Dendritic cell treated with granulocyte-macrophage colony-stimulating factor and Interleukin-4, amounts not matched to agents 40 ng/mL and 50 ng/mL, for 4 days (primary cell): ENCODE data around the gene WBP1L.

ENCODE experiments used
- H3K27ac Mint-ChIP-seq: one replicate; pipeline ENCODE4 v1.8.0; 2022; ENCODE audit warnings: mild to moderate bottlenecking, mixed read lengths
- H3K27me3 Mint-ChIP-seq: one replicate; pipeline ENCODE4 v1.8.0; 2022; ENCODE audit warnings: mild to moderate bottlenecking, mixed read lengths
- H3K36me3 Mint-ChIP-seq: one replicate; pipeline ENCODE4 v1.8.0; 2022; ENCODE audit warnings: low read depth, mixed read lengths
- H3K4me1 Mint-ChIP-seq: one replicate; pipeline ENCODE4 v1.8.0; 2022; ENCODE audit warnings: low read depth, mixed read lengths
- H3K4me3 Mint-ChIP-seq: one replicate; pipeline ENCODE4 v1.8.0; 2022; ENCODE audit warnings: mild to moderate bottlenecking, moderate library complexity, mixed read lengths
- H3K9me3 Mint-ChIP-seq: one replicate; pipeline ENCODE4 v1.8.0; 2022; ENCODE audit warnings: mixed read lengths
- intact Hi-C: fragments of 100-400 bp; cut with micrococcal nuclease; formaldehyde crosslinking; loops from one replicate; pipeline ENCODE4 v1.15.0; 2022

The WBP1L gene

DNA sequence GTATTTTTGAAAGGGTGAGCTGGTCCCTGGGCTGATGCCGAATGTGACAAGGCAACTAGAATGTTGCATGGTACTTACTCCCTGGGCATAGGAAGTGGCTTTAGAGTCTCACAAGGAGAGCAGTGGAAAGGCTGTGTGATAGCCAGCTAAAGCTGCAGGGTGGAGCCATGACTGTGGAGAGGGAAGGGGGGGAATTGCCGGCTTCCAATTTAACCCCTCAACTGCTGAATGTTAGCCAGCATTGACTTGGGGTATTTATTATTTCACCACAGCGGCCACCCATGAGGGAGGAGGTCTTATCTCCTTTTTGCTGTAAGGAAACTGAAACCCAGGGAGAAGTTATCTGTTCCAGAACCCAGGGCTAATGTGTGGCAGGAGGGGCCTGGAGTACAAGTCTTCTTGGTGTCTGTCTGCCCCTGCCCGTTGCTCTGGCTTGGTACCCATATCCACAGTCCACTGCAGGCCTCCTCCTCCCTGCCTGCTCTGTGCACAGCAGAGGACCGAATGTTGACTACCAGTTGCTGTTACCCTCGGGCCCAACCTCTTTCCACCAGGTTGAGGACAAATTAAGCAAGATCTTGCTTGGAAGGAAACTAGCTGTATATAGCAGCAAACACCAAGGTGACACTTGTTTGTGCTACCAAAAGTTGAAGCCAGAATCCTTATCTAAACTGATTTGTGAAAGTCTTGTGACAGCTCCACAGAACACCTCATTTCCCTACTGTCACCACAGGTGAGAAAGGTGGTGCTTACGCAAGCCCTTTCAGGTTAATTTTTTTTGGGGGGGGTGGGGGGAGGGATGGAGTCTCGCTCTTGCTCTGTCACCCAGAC lies 37.6 kb downstream of the WBP1L start:
- Mint-ChIP-seq H3K9me3 (no peaks in the 10 kb centered on the region), H3K27me3 (no peaks in the 10 kb centered on the region), H3K36me3 (peaks cover 43% of the 10 kb centered on the region), H3K4me3 (no peak overlapping the region), H3K27ac (peak overlapping the region; percentile 41), H3K4me1 (peaks cover 79% of the 10 kb centered on the region)
- intact Hi-C loops, result no loop called here

DNA sequence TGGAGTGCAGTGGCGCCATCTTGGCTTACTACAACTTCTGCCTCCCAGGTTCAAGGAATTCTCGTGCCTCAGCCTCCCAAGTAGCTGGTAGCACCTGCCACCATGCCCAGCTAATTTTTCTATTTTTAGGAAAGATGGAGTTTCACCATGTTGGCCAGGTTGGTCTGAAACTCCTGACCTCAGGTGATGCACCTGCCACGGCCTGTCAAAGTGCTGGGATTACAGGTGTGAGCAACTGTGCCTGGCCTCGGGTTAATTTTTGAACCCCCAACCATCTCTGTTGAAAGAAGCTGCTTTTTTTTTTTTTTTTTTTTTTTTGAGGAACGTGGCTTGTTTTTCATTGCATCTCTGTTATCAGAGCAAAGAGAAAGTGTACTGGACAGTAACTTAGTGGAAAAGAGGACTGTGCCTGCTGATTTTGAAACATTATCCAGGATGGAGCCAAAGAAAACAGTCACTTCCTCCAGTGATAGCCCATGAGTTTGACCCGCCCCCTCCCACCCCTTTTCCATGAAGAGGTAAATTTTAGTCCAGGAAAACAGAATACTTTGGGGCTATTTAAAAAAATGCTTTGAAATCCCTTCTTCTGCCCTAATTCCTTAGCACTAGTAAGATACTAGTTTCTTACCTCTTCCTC lies 38.3 kb downstream of the WBP1L start:
- no peaks in the 10 kb centered on the region for H3K9me3 Mint-ChIP-seq
- H3K36me3 Mint-ChIP-seq, result peaks cover 43% of the 10 kb centered on the region
- peaks cover 78% of the 10 kb centered on the region for H3K4me1 Mint-ChIP-seq
- intact Hi-C loops, result no loop called here
- peak overlapping the region; percentile 68 for H3K27ac Mint-ChIP-seq
- no peaks in the 10 kb centered on the region for H3K27me3 Mint-ChIP-seq
- no peak overlapping the region for H3K4me3 Mint-ChIP-seq

DNA sequence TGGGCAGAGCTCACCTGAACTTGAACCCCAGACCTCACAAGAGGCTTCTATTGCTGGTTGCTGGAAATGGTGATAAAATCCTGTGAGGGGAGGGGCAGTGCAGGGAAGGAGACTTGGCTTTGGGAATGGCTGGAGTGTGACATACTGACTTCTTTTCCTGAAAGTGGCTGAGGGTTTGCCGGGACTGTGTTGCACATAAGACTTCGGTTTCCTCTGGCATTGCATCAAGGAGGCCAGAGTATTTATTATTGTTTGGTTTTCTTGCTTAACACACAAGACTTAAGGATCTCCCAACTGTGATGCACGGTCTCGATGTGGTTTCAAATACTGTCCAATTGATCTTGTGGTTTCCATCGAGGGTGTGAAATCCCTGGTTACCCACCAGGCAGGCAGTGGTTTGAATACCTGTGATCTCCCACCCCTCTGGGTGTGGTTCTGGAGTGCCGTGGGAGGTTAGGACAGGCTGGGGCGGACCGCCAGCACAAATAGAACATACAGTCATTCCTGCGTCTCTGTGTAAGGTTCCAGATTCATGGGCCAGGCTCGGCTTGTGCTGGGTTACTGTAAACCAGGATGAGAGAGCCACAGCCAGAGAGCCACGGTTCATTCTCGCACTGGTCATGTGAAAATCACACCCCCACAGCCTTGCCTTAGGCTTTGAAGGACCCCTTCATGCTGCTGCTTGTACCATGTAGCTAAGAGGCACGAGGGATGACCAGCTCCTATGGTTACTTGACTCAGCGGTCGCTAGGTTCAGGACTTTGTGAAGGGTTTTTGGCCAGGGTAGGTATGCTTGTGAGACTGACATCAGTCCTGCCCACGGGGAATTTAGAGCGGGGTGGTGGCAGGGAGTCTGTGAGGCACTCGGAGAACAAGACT lies 39.2 kb downstream of the WBP1L start:
- H3K36me3 Mint-ChIP-seq, result peaks cover 38% of the 10 kb centered on the region
- no peak overlapping the region for H3K4me3 Mint-ChIP-seq
- H3K9me3 Mint-ChIP-seq, result no peaks in the 10 kb centered on the region
- H3K27ac Mint-ChIP-seq, result peak overlapping the region; percentile 68
- intact Hi-C loops, result no loop called here
- peaks cover 79% of the 10 kb centered on the region for H3K4me1 Mint-ChIP-seq
- no peaks in the 10 kb centered on the region for H3K27me3 Mint-ChIP-seq

DNA sequence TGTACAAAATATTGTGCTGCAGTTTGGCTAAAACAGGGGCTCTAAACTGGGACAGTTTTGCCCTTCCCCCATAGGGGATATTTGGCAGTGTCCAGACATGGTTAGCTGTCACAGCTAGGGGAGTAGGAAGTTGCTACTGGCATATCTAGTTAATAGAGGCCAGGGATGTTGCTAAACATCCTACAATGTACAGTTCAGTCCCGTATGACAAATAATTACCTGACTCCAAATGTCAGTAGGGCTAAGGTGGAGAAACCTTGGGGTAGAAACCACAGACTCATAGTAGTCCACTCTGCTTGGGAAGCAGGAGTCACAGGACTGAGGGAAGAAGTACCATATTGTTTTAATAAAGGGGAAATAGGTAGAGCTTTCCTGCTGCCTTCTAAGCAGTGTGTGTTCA lies 39.8 kb downstream of the WBP1L start:
- Mint-ChIP-seq H3K27me3 (no peaks in the 10 kb centered on the region), H3K9me3 (no peaks in the 10 kb centered on the region), H3K4me1 (peaks cover 73% of the 10 kb centered on the region), H3K27ac (peak overlapping the region; percentile 68), H3K4me3 (no peak overlapping the region), H3K36me3 (peaks cover 33% of the 10 kb centered on the region)
- intact Hi-C loops, result no loop called here

DNA sequence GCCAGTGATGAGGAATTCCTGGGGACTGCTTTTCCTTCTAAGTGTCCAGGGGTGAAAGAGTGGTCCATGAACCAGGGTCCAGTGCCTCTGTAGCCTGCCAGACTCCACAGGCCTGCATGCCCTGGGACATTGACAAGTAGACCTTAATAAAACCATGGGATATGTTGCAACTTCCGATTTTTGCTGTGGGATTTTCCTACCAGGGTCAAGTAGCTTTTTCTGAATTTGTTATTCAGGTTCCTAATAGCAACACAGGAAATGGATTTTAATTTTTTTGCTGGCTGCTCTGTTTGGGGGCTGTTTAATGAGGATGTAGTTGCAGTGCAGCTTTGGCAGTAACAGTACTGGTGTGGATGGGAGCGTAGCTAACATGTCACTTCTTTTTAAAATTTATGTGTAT lies 42.1 kb downstream of the WBP1L start:
- Mint-ChIP-seq H3K27me3 (no peaks in the 10 kb centered on the region), H3K4me1 (peaks cover 69% of the 10 kb centered on the region), H3K36me3 (peaks cover 44% of the 10 kb centered on the region), H3K4me3 (peak overlapping the region; percentile 7), H3K27ac (peak overlapping the region; percentile 57), H3K9me3 (peaks cover 9% of the 10 kb centered on the region)
- intact Hi-C loops, result loop anchor here (5.0 kb wide), 1 partner anchor 34 kb away; no protein-coding TSS in a partner anchor

DNA sequence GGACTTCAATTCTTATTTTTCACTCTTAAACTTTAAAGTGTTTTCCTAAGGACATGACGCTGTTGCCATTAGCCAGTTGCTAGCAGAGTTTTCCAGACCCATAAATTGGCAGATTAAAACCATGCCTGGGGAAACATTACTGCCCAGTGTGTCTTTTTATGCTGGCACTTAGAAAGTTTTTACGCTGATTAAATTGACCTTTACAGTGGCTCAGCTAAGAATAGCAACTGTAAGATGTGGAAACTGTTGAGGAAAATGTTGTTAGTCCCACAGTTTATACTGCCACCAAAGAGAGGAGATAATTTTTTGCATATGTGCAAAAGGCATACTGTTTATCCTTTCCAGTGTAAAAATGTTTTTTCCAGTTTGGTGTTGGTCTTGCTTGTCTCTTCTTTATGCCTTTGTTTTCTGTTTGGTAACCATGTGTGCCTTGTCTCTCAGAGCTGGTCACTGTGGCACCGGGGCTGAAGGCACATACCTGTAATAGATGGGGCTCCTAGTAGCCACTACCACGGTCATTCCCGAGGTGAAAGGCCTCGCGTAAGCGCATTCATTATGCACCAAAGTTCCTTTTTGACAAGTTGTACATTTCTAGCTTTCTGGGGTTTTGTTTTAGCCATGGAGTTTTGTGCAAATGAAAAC lies 48.1 kb downstream of the WBP1L start:
- intact Hi-C loops, result no loop called here
- no peak overlapping the region for H3K4me3 Mint-ChIP-seq
- H3K27ac Mint-ChIP-seq, result no peak overlapping the region
- peaks cover 50% of the 10 kb centered on the region for H3K36me3 Mint-ChIP-seq
- H3K27me3 Mint-ChIP-seq, result no peaks in the 10 kb centered on the region
- H3K9me3 Mint-ChIP-seq, result peaks cover 9% of the 10 kb centered on the region
- peaks cover 50% of the 10 kb centered on the region for H3K4me1 Mint-ChIP-seq

DNA sequence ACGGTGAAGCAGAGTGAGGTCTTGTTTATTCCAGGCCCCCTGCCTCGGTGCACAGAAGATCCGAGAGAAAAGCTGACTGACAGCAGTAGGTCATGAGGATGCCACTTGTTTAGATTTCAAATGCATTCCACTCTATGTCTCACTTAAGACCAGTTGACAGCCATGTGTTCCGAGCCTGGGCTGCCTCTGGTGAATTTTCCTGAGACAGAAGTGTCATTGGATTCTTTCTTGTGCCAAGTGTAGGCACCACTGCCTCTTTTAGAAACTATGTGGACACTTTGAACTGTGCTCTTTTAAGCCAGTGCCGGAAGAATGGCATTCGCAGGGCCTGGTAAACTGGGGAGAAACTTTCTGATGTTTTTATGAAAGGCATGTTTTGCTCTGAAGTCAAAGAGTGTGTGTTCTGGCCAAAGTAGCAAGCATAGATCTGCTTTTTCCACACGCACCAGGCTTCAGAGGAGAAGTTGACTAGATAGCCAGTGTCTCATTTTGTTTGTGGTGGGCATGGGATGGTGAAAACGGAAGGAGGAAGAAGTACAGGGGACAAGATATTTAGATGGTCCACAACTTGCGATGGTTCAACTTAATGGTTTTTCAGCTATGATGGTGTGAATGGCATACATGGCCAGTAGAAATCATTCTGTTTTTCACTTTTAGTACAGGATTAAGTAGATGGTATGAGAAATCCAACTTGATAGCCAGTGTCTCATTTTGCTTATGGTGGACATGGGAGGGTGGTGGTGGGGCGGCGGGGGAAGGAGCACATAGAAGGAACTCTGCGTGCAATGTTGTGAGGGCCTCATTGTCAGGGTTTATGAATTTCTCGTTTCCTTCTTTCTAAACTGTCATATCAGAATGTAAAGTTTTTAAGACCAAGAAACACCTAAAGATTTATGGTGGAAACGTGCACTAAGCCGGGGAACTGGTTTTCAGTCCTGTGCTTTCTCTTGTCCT lies 52.0 kb downstream of the WBP1L start:
- Mint-ChIP-seq H3K27ac (peak overlapping the region; percentile 89), H3K27me3 (no peaks in the 10 kb centered on the region), H3K4me3 (peak overlapping the region; percentile 48), H3K9me3 (no peaks in the 10 kb centered on the region), H3K4me1 (peaks cover 58% of the 10 kb centered on the region), H3K36me3 (peaks cover 66% of the 10 kb centered on the region)
- intact Hi-C loops, result loop anchor here (2.0 kb wide), 1 partner anchor 23 kb away; no protein-coding TSS in a partner anchor

DNA sequence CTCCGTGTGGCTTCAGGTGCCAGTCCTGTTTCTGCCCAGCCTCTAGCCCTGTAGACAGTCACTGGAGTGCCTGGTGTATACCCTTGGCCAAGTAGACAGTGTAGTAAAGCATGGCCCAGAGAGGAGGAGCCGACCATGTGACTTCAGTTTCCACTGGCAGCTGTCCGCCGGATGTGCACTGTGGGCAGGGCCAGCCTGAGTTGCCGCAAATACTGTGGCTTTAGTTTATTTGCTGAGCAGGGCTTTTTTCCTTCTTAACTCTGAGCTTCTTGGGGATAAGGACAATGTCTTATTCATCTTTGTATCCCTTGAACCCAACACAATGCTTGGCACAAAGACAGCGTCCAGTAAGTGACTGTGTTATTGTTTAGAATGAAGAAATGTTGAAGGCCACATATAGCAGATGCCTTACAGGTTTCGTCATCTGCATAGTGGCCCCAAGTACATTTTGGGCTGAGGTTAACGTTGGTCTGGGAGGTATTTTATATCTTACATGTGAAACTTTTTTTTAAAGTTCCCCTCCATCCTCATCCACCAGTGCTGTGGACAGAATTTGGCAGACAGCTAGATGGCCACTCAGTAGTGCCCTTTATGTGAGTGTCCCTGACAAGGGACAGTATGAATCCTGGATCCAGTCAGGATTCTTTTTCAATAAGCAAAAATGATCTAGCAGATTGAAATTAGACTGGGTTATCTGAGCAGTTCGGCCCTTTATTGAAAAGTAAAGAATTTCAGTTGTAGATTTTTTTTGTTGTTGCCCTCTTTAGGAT lies 52.8 kb downstream of the WBP1L start:
- peaks cover 65% of the 10 kb centered on the region for H3K4me1 Mint-ChIP-seq
- no peaks in the 10 kb centered on the region for H3K9me3 Mint-ChIP-seq
- intact Hi-C loops, result loop anchor here (2.0 kb wide), 1 partner anchor 24 kb away; no protein-coding TSS in a partner anchor
- peak overlapping the region; percentile 89 for H3K27ac Mint-ChIP-seq
- H3K27me3 Mint-ChIP-seq, result no peaks in the 10 kb centered on the region
- H3K4me3 Mint-ChIP-seq, result peak overlapping the region; percentile 48
- peaks cover 68% of the 10 kb centered on the region for H3K36me3 Mint-ChIP-seq

DNA sequence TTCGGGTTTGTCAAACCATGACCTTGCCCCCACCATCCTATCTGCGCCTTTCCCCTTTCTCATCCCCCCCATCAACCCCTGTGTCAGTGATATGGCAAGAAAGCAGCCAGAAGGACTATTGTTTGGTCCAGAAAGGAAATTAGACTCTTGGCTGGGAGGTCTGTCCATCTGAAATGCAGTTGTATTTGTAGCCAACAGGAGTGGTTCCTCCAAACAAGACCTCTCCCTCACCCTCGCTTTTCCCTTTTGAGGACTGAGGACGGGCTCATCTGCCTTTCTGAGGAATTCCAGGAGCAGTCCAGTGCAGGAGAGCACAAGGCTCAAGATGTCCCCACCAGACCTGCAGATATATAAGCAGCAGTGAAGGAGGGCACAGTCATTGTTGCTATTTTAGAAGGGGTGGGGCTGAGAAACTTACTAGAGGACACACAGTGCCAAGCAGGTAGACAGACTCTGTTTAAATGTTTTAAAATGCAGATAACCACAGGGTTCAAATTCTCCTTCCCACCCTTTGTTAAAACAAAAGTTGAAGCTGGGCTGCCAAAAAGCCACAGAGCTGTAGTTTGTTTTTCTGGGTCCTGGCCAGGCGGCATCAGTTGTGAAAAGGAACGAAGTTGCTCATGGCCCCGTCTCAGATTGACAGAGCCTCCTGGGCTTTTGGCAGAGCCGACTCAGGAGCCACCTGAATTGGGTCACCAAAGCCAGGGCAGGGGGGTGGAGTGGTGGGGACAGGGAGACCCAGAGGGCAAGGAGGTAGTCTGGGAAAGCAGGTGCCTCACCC lies 56.1 kb downstream of the WBP1L start:
- intact Hi-C loops, result no loop called here
- Mint-ChIP-seq H3K27ac (peak overlapping the region; percentile 96), H3K4me1 (peaks cover 70% of the 10 kb centered on the region), H3K4me3 (no peak overlapping the region), H3K27me3 (no peaks in the 10 kb centered on the region), H3K36me3 (peaks cover 69% of the 10 kb centered on the region), H3K9me3 (no peaks in the 10 kb centered on the region)

DNA sequence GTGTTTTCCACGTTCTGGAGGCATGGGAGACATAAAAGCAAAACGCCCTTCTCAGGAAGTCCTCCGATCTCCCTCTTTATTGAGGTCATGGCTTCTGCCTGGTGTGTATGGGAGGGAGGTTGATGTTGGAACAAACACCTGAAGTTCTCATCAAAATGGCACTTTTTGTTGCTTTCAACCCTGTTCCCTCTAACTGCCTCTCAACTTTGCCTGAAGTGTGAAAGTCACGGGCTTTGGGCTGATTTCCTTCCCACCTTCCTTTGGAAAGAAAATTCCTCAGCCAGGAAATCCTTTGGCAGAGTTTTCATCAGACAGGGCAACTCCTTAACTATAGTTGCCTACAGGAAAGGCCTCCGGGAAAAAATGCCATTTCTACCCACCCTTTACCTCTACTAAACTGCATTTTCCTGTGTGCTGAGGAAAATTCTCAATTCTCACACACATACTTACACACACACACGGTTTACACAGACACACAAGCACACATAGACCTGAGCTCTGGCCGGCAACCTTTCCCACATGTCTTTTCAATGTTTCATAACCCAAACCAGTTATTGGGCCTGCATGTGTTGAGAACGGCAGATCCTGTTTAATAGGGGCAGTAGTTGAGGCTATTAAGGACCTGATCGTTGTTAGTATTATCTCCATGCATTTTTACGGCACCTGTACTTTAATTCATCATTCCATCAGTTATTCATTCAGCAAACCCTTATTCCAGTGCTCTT lies 57.0 kb downstream of the WBP1L start:
- H3K27me3 Mint-ChIP-seq, result no peaks in the 10 kb centered on the region
- no peak overlapping the region for H3K4me3 Mint-ChIP-seq
- peaks cover 70% of the 10 kb centered on the region for H3K36me3 Mint-ChIP-seq
- peaks cover 62% of the 10 kb centered on the region for H3K4me1 Mint-ChIP-seq
- H3K27ac Mint-ChIP-seq, result peak overlapping the region; percentile 96
- intact Hi-C loops, result no loop called here
- no peaks in the 10 kb centered on the region for H3K9me3 Mint-ChIP-seq

DNA sequence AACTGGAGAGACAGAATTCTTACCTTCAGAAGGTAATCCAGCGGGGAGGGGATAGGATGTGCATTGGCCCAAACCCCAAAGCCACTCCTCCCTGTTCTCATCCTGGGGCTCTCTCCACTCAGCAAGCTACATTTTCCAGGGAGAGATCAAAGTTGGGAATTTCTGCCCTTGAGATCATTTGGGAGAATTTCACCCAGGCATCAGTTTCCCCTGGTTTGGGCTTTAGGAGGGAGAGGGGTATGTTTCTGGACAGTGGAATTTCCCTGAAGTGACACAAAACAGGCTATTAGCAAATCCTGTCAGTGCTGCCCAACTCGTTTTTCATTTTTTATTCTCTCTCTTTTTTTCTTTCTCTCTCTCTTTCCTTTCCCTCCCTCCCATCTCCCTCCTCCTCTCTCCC lies 57.7 kb downstream of the WBP1L start:
- peak overlapping the region; percentile 96 for H3K27ac Mint-ChIP-seq
- peaks cover 74% of the 10 kb centered on the region for H3K36me3 Mint-ChIP-seq
- intact Hi-C loops, result no loop called here
- H3K9me3 Mint-ChIP-seq, result no peaks in the 10 kb centered on the region
- H3K4me1 Mint-ChIP-seq, result peaks cover 56% of the 10 kb centered on the region
- no peak overlapping the region for H3K4me3 Mint-ChIP-seq
- no peaks in the 10 kb centered on the region for H3K27me3 Mint-ChIP-seq
